ENCODE data around the gene CLBA1.

The CLBA1 gene

DNA sequence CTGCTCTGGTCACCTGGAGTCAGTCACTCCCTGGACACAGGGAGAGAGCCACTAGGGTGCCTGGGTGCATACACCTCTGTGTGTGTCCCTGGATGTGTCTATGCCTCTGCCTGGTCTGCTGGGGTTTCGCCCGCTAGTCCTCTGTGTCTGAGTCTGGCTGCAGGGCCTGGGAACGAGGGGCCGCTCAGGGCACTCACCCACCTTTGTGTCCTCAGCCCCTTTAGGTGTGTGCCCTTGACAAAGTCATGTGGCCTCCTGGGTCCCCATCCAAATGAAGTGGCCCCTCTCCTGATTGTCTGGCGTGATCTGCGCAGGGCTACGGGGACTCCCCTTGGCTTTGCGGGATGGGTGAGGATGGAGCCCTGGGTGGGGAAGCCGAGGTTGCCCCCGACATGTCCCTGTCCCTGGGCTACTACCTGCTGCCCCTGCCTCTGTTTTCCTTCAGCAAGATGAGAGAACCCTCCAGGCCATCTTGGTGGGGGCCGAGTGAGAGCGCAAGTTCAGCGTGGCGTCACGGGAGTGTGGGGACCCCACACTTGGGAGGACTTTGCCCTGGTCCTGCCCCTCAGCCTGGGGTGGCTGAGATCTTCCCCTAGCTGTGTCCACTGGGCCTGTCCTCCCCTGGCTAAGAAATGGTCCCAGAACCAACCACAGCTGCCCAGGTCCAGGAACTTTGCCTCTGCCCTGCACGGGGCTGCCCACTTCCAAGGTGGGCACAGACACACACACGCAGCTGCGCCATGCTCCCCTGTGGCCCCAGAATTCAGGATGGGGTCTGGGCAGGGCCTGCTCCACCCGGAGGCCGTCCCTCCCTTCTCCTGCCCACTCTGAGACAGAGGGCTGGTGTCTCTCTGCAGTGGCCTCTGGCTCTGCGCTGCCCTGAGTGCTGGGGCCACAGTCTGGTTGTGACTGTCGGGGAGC is 4.7 kb upstream of the CLBA1 start:
- no peak for DNase-seq

- DNase-seq, result no peak
Measured at GRCh38 chr14:104981699-104982541, 3.7 kb upstream of the CLBA1 start.

- DNase-seq, result no peak
Measured at GRCh38 chr14:104982548-104983230, 2.9 kb upstream of the CLBA1 start.

DNA sequence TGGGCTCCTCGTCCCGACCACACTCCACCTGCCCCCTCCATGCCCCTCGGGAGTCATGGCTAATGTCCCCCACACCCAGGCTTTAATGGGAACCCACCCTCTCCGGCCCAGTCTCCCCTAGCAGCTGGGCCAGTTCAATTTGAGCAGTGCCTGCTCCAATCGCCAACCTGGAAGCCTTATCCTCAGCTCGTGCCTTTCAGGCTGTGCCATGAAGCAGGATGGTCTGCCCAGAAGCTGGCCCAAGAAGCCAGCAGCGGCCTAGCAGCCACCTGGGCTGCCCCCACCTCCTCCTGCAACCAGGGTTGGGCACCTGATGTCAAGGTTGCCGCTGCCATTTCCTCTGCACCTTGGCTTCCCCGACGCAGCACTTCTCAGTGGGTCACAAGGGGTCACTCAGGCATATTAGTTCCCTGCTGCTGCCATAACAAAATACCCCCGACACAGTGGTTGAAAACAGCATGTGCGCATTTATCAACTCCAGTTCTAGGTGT is 2.3 kb upstream of the CLBA1 start:
- no peak for DNase-seq

DNA sequence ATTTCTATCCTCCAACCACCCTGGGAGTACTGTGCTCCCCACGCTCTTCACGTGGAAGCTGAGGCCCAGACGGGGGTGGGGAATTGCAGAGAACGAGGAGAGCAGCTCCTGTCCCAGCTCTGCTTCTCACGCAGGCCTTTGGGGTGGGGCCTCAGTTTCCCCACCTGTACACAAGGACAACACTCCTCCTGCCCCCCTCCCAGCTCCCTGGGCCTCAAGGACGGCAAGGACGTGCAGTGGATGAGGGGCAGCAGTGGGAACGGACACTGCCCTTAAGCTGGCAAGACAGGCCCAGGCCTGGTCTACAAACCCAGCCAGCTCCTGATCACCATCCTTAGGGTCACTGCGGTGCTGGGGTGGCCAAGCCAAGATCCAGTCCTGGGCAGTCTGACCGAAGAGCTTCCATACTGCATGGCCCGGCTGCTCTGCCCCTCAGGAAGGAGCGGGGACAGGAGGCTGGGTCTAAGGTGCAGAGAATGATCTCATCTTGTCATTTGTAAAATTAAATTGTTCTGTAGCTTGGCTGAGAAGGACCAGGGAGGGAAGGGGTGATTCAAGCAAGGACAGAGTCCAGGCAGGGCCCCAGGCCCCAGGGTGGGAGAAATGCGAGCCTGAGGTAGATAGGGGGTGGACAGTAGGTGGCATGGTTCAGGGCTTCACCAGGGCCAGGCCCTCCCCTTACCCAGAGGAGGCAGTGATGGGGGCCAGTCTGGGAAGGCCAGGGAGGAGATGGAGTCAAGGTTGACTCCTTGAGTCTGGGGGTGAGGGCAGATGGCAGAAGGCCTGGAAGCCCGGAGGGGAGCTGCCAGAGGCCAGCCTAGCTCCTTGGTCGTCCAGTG is 1.3 kb upstream of the CLBA1 start:
- no peak for DNase-seq

DNA sequence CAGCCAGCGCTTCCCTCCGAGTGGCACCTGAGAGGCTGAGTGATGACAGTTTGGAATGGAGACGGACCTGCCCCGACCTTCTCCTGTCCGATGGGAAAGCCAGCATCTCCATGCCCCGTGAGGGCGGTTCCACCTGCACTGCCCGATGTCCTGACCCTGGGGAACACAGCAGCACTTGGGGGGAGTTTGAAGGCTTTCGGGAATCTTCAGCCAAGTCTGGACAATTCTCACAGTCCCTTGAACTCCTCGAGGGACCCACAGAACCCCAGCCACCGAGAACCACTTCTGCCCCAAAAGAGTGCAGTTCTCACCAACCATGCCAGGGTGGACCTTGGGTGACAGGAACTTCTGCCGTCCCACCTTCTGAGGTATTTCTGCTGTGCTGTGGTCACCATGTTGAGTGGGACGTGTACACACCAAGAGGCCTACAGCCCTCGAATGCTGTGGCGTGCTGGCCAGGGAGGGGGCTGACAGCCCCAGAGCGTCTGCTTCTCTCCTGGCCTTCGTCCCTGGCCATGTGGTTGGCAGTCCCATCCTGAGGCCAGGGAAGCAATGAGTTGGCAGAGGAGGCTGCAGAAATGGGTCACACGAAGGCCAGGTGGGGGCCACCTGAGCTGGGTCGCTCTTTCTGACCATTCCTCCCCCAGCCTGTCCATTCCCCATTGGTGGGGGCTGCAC is 1.0 kb downstream of the CLBA1 start:
- no peak for DNase-seq

- DNase-seq, result no peak
Measured at GRCh38 chr14:104989236-104989950, 3.8 kb downstream of the CLBA1 start.

DNA sequence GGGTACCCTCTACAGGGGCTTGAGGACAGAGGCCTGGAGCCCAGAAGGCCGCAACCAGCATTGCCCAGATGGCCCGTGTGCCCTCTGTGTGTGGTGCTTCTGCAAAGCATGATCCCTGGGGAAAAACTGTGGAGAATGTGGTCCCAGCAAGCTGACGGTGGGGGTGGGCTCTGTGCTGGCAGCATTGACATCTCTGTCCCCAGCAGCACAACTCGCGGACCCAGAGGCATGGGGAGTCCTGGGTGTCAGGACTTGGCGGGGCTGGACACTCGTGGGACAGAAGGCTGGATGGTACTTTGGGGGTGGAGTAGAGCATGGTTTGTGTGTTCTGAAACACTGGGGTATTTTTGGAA is 4.3 kb downstream of the CLBA1 start:
- DNase-seq, result no peak

GRCh38 chr14:104991896-104992230 is 6.3 kb downstream of the CLBA1 start:
- no peak for DNase-seq

- no peak for DNase-seq
Measured at GRCh38 chr14:104992501-104992900, 6.9 kb downstream of the CLBA1 start.

GRCh38 chr14:104993306-104993705 is 7.7 kb downstream of the CLBA1 start:
- DNase-seq, result no peak

DNA sequence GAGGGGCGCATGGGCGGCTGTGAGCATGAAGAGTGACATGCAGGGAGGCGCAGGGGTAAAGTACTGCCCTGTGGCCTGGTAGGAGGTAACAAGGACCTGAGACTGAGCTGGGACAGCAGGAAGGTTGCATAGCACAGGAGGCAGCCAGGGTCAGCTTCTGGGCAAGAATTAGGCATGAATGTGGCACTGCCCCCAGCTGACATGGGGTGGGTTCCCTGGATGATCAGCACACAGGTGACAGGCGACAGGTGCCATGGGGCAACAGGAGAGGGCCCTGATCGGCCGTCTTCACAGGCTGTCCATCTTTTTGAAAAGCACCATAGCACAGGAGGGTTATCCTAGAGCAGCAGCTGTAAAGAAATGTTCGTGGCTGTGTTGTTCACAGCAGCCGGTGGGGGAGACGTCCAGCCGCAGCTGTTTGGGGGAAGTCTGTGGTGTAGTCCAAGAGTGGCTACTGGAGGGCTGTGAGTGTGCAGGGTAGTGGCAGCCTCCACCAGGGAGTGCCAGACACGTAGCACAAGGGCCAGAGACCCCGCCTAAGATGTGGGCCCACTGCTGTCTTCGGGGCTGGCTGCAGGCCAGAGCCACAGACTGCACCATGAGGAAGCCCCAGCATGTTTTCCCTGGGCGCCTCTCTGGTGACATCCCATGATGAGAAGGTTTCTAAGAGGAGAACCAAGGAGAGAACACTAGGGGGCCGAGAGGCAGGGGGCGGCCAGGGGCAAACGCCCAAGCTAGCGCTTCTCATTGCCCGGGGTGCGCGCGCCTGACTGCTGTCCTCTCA is 8.4 kb downstream of the CLBA1 start:
- DNase-seq, result no peak

DNA sequence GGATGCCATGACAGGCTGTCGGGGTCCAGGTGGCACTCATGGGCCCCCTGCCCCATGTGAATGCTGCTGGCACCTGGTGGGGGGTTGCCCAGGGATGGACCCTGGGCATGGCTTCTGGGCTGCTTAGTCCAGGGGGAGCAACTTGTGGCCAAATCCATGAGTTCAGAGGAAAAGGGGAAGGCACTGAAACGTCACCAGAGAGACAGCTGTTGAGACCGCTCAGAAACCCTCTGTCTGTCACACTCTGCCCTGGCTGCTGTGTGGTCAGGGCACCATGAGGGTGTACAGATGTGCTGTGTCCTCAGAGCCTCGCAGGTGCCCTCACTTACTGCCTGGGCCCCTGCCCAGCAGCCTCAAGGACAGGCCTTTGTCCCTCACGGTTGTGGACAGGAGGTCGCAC is 9.4 kb downstream of the CLBA1 start:
- DNase-seq, result no peak

- no peak for DNase-seq
Measured at GRCh38 chr14:104996032-104996431, 10.4 kb downstream of the CLBA1 start.

DNA sequence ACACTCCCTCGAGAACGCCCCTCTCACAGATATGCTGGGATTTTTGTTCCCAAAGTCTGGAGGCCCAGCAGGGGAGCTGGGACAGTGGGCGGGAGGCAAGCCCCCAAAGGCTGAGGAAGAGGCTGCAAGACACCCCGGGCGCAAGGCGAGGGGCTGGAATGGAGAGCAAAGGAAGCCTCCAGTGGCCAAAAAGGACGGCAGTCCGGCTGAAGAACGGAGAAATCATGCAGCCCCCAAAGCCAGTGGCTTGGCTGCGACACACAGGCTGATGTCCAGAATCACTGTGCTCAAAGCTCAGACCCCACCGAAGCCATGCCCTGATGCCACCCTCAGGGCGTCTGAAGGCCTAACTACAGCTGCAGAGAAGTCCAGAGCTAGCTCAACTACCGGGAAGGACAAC is 10.9 kb downstream of the CLBA1 start:
- DNase-seq, result no peak

- no peak for DNase-seq
Measured at GRCh38 chr14:104998801-104999200, 13.2 kb downstream of the CLBA1 start.

- DNase-seq, result no peak
Measured at GRCh38 chr14:104999361-104999760, 13.8 kb downstream of the CLBA1 start.

DNA sequence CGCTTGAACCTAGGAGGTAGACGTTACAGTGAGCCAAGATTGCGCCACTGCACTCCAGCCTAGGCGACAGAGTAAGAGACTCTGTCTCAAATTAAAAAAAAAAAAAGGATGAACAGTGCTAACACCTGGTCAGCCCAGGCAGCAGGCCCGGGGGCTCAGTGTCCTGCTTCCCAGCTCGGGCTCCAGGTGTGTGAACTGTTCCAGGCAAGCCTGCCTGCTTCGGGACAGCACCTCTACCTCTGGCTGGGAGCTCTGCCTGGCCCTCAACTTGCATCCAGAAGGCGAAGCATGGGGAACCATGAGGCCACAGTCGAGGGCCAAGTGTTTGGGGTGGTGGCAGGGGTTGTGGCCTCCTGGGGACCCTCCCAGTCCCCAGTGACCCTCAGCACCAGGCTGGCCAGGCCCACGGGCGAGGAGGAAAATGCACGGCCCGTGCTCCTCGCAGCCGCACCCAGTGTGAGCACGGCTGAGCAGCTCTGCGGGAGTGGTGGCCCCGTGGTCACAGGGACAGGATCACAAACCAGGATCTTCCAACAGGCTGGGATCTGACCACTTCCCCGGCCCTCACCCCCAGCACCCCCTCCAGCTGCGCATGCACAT is 19.8 kb downstream of the CLBA1 start:
- DNase-seq, result no peak

GRCh38 chr14:105005929-105006830 is 20.6 kb downstream of the CLBA1 start:
- DNase-seq, result no peak
